ENCODE data around the gene NPBWR2. TPM values are rescaled to one million over a fixed set of nuclear protein-coding genes. Genes with fewer than 3 reads are reported as not detected.

Gene NPBWR2
- polyA plus RNA-seq, 1 donor (not counting 4 experiments of a cell fraction or from before 2014, with no cell fraction given): not detected

- Histone ChIP-seq H3K79me2 (ENCODE audit: control insufficient read depth, insufficient read depth, low read length) (no peaks in the 10 kb centered on the region), H3K9ac (ENCODE audit: control insufficient read depth, extremely low read depth, insufficient read depth, low read length) (peak overlapping the region; percentile 78), H3K9me1 (ENCODE audit: control insufficient read depth, extremely low read depth, insufficient read depth, low read length) (no peaks in the 10 kb centered on the region), H3K27ac (ENCODE audit: control insufficient read depth, insufficient read depth, low read length) (no peak overlapping the region), H3K4me2 (ENCODE audit: control insufficient read depth, extremely low read depth, insufficient read depth, low read depth, low read length) (peak overlapping the region; percentile 86), H3K4me1 (ENCODE audit: control insufficient read depth, extremely low read depth, insufficient read depth, low read length) (peaks cover 42% of the 10 kb centered on the region), H3K27me3 (ENCODE audit: control insufficient read depth, extremely low read depth, insufficient read depth, low read length) (no peaks in the 10 kb centered on the region), H3K9me3 (ENCODE audit: control insufficient read depth, low read depth, low read length) (no peaks in the 10 kb centered on the region), H2AFZ (ENCODE audit: control insufficient read depth, low read length) (peak overlapping the region; percentile 23), H3K4me3 (ENCODE audit: control insufficient read depth in 2 of 3, extremely low read depth in 1 of 3, insufficient read depth in 2 of 3, low read depth in 1 of 3, low read length in 3 of 3) (peak overlapping the region; percentile 70 to 85 (median 78)), H4K20me1 (ENCODE audit: control insufficient read depth, extremely low read depth, insufficient read depth, low read length) (no peaks in the 10 kb centered on the region), H3K36me3 (ENCODE audit: control insufficient read depth in 2 of 2, extremely low read depth in 1 of 2, insufficient read depth in 2 of 2, low read length in 2 of 2) (no peaks in the 10 kb centered on the region)
- dilution Hi-C loops (cut with MboI; ENCODE audit: extremely low pct_ligation_motif_present, low sequenced_read_pairs): no loop called here
- no peak for DNase-seq (ENCODE audit: low read depth, low spot score)
- no peak for TF ChIP-seq CTCF (optimal IDR thresholded peaks at IDR 0.05 in 1 of 3, IDR thresholded peaks at IDR 0.05 in 1 of 3, conservative IDR thresholded peaks at IDR 0.05 in 1 of 3; ENCODE audit: extremely low read depth in 1 of 3, insufficient read depth in 2 of 3, low read length in 3 of 3)
- no peak for TF ChIP-seq EZH2 (IDR thresholded peaks at IDR 0.05; ENCODE audit: low read length)
- FAIRE-seq: no peak
Observed at GRCh38 chr20:64063389-64064144, 43.8 kb downstream of the NPBWR2 start.

- Histone ChIP-seq H2AFZ (ENCODE audit: control insufficient read depth, low read length) (peak within 1 kb of the TSS; percentile 37), H3K27me3 (ENCODE audit: control insufficient read depth, extremely low read depth, insufficient read depth, low read length) (no peaks in the 10 kb centered on the region), H3K9me3 (ENCODE audit: control insufficient read depth, low read depth, low read length) (no peaks in the 10 kb centered on the region), H3K4me1 (ENCODE audit: control insufficient read depth, extremely low read depth, insufficient read depth, low read length) (peaks cover 42% of the 10 kb centered on the region), H3K4me2 (ENCODE audit: control insufficient read depth, extremely low read depth, insufficient read depth, low read depth, low read length) (peak within 1 kb of the TSS; percentile 86), H3K36me3 (ENCODE audit: control insufficient read depth in 2 of 2, extremely low read depth in 1 of 2, insufficient read depth in 2 of 2, low read length in 2 of 2) (no peaks in the 10 kb centered on the region), H3K4me3 (ENCODE audit: control insufficient read depth in 2 of 3, extremely low read depth in 1 of 3, insufficient read depth in 2 of 3, low read depth in 1 of 3, low read length in 3 of 3) (peak within 1 kb of the TSS; percentile 70 to 85 (median 78)), H4K20me1 (ENCODE audit: control insufficient read depth, extremely low read depth, insufficient read depth, low read length) (no peaks in the 10 kb centered on the region), H3K9ac (ENCODE audit: control insufficient read depth, extremely low read depth, insufficient read depth, low read length) (peak within 1 kb of the TSS; percentile 78), H3K9me1 (ENCODE audit: control insufficient read depth, extremely low read depth, insufficient read depth, low read length) (no peaks in the 10 kb centered on the region), H3K27ac (ENCODE audit: control insufficient read depth, insufficient read depth, low read length) (peak within 1 kb of the TSS; percentile 59), H3K79me2 (ENCODE audit: control insufficient read depth, insufficient read depth, low read length) (no peaks in the 10 kb centered on the region)
- peak; percentile 56 for DNase-seq (ENCODE audit: low read depth, low spot score)
- dilution Hi-C loops (cut with MboI; ENCODE audit: extremely low pct_ligation_motif_present, low sequenced_read_pairs): no loop called here
- FAIRE-seq: no peak
- TF ChIP-seq EZH2 (IDR thresholded peaks at IDR 0.05; ENCODE audit: low read length) (no peak), CTCF (optimal IDR thresholded peaks at IDR 0.05 in 1 of 3, IDR thresholded peaks at IDR 0.05 in 1 of 3, conservative IDR thresholded peaks at IDR 0.05 in 1 of 3; ENCODE audit: extremely low read depth in 1 of 3, insufficient read depth in 2 of 3, low read length in 3 of 3) (no peak)
Observed at GRCh38 chr20:64062596-64063388, 44.6 kb downstream of the NPBWR2 start, which contains the start of gene TCEA2. TSS of gene TCEA2 (plus strand) at chr20:64063198. CDS start at chr20:64063313, 115 bp downstream.

Data from keratinocyte (primary cell).